Liver (tissue), 9 donors: Measurements from ENCODE around the gene CDC42SE2. TPM values are rescaled to one million over a fixed set of nuclear protein-coding genes. Genes with fewer than 3 reads are reported as not detected.
"Not testable (repeated sequence)": the region's sequence is repeated elsewhere in the genome, so short reads cannot be mapped to it uniquely, and the experiment has no call there.

Experiments
- DNase-seq: peaks from one replicate; pipeline ENCODE4 v3.0.0-alpha.2; 2017; ENCODE audit warnings: low spot score
- H3K27ac ChIP-seq, 2 donors: one replicate each; pipeline ENCODE4 v1.7.0; 2013; ENCODE audit warnings: inconsistent platforms in 2 of 2, low read length in 2 of 2, control low read depth in 1 of 2, low read depth in 1 of 2, mild to moderate bottlenecking in 1 of 2
- H3K27me3 ChIP-seq, 4 donors: one replicate each; pipeline versions ENCODE4 v1.6.1 to v1.7.0; 2013; ENCODE audit warnings: low read length in 3 of 4, inconsistent platforms in 1 of 4, mild to moderate bottlenecking in 1 of 4, moderate library complexity in 1 of 4; ENCODE audit not compliant: control insufficient read depth in 4 of 4, insufficient read depth in 4 of 4
- H3K36me3 ChIP-seq, 4 donors: one replicate each; pipeline versions ENCODE4 v1.6.1 to v1.7.0; 2013; ENCODE audit warnings: low read length in 3 of 4, mild to moderate bottlenecking in 3 of 4, low read depth in 1 of 4, moderate library complexity in 1 of 4; ENCODE audit not compliant: control insufficient read depth in 4 of 4, insufficient read depth in 3 of 4
- H3K4me1 ChIP-seq, 4 donors: one replicate each; pipeline versions ENCODE4 v1.6.1 to v1.7.0; 2013; ENCODE audit warnings: low read length in 3 of 4, mild to moderate bottlenecking in 3 of 4, moderate library complexity in 1 of 4; ENCODE audit not compliant: control insufficient read depth in 4 of 4, insufficient read depth in 4 of 4
- H3K4me3 ChIP-seq, 3 donors: one replicate each; pipeline versions ENCODE4 v1.6.1 to v1.7.0; 2013; ENCODE audit warnings: low read length in 3 of 3, control low read depth in 1 of 3, low read depth in 1 of 3, mild to moderate bottlenecking in 1 of 3
- H3K9ac ChIP-seq, 2 donors: one replicate each; pipeline ENCODE4 v1.7.0; 2013; ENCODE audit warnings: low read length in 2 of 2, mild to moderate bottlenecking in 2 of 2, moderate library complexity in 2 of 2, control low read depth in 1 of 2, low read depth in 1 of 2
- H3K9me3 ChIP-seq, 4 donors: one replicate each; pipeline versions ENCODE4 v1.6.1 to v1.7.0; 2013; ENCODE audit warnings: low read length in 3 of 4; ENCODE audit not compliant: control insufficient read depth in 4 of 4
- CTCF ChIP-seq: fragments of 150-350 bp; IDR thresholded peaks from 2 replicates; pipeline ENCODE4 v1.5.1; 2017; ENCODE audit warnings: improper control_type of control experiment, low read depth, low read length; ENCODE audit not compliant: missing input control
- EGR1 ChIP-seq, 2 donors: IDR thresholded peaks; 2 replicates each; pipeline ENCODE4 v1.6.1; 2016 to 2018; ENCODE audit warnings: antibody characterized with exemption in 2 of 2, low read depth in 2 of 2
- FOXA1 ChIP-seq: IDR thresholded peaks from 2 replicates; pipeline ENCODE4 v1.6.1; 2016; ENCODE audit warnings: antibody characterized with exemption
- GABPA ChIP-seq, 2 donors: IDR thresholded peaks in 1 of 2; conservative IDR thresholded peaks in 1 of 2; 2 replicates each; pipeline ENCODE4 v1.6.1; 2016; ENCODE audit warnings: antibody characterized with exemption in 2 of 2, mild to moderate bottlenecking in 1 of 2, moderate library complexity in 1 of 2
- HNF4G ChIP-seq: IDR thresholded peaks from 2 replicates; pipeline ENCODE4 v1.6.1; 2016; ENCODE audit warnings: antibody characterized with exemption
- JUND ChIP-seq, 2 donors: IDR thresholded peaks; 2 replicates each; pipeline ENCODE4 v1.6.1; 2016; ENCODE audit warnings: antibody characterized with exemption in 2 of 2
- MAX ChIP-seq: IDR thresholded peaks from 2 replicates; pipeline ENCODE4 v1.6.1; 2016; ENCODE audit warnings: antibody characterized with exemption
- NR2F2 ChIP-seq: IDR thresholded peaks from 2 replicates; pipeline ENCODE4 v1.6.1; 2016; ENCODE audit warnings: antibody characterized with exemption
- RAD21 ChIP-seq, 2 donors: IDR thresholded peaks; 2 replicates each; pipeline ENCODE4 v1.6.1; 2016; ENCODE audit warnings: antibody characterized with exemption in 2 of 2, mild to moderate bottlenecking in 2 of 2
- RXRA ChIP-seq, 2 donors: IDR thresholded peaks; 2 replicates each; pipeline ENCODE4 v1.6.1; 2017 to 2018; ENCODE audit warnings: antibody characterized with exemption in 2 of 2, mild to moderate bottlenecking in 1 of 2
- SP1 ChIP-seq: IDR thresholded peaks from 2 replicates; pipeline ENCODE4 v1.6.1; 2018; ENCODE audit warnings: antibody characterized with exemption, mild to moderate bottlenecking
- TAF1 ChIP-seq: conservative IDR thresholded peaks from 2 replicates; pipeline ENCODE4 v1.6.1; 2016; ENCODE audit warnings: antibody characterized with exemption, mild to moderate bottlenecking
- YY1 ChIP-seq: IDR thresholded peaks from 2 replicates; pipeline ENCODE4 v1.6.1; 2016; ENCODE audit warnings: antibody characterized with exemption, mild to moderate bottlenecking
- ZBTB33 ChIP-seq: IDR thresholded peaks from 2 replicates; pipeline ENCODE4 v1.6.1; 2016; ENCODE audit warnings: antibody characterized with exemption
- WGBS: extraction: QIAGEN DNeasy Blood & Tissue Kit; methylation state at CpG from one replicate; pipeline ENCODE4 v1.1.7; 2013; 5-methylcytosine and 5-hydroxymethylcytosine counted together
- polyA plus RNA-seq, 2 donors: library from polyadenylated mRNA; stranded (reverse) in 1 of 2; unstranded in 1 of 2; fragments of 200-250 nt in 1 of 2; fragments of >200 nt in 1 of 2; fragmentation: Nextera tagmentation in 1 of 2; extraction: Ambion mirVana in 1 of 2; gene quantifications; one replicate each; pipeline versions ENCODE4 v1.2.1 to v1.2.3, GENCODE V29; 2013 to 2015
- total RNA-seq, 2 donors: library from RNA; depleted of rRNA; stranded (reverse); fragments of >200 nt; gene quantifications; one replicate each; pipeline ENCODE4 v1.2.3, GENCODE V29; 2014
- TF ChIP-seq, protein P1 (sequence below): IDR thresholded peaks from 2 replicates; pipeline ENCODE4 v1.6.1; 2016; ENCODE audit warnings: antibody characterized with exemption, mild to moderate bottlenecking
- TF ChIP-seq, protein P2 (sequence below): IDR thresholded peaks from 2 replicates; pipeline ENCODE4 v1.6.1; 2016; ENCODE audit warnings: antibody characterized with exemption
- donor health status: healthy.
- donor health status: healthy.
- donor health status: healthy.
- donor health status: healthy.
- donor health status: healthy.

The CDC42SE2 gene
- total and polyA plus RNA-seq, 4 donors, result 7.8 to 31.7 (median 17.0) TPM

DNA sequence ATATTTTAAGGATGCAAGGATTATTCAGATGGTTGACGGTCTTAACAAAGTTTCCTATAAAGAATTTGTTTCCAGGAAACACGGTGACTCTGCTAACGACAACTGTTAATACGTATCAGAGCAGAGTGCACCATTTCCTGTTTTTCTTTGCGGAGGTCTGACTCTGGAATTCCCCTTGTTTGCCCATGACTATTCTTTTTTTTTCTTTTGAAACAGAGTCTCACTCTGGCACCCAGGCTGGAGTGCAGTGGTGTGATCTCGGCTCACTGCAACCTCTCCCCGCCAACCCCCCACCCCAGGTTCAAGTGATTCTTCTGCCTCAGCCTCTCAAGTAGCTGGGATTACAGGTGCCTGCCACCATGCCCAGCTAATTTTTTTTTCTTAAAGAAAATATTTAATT, 115.9 kb downstream of the CDC42SE2 start (continued):
- TF ChIP-seq JUND (IDR thresholded peaks at IDR 0.05) (no peak), HNF4G (no peak), RAD21 (IDR thresholded peaks at IDR 0.05) (no peak), GABPA (IDR thresholded peaks at IDR 0.05 in 1 of 2, conservative IDR thresholded peaks at IDR 0.05 in 1 of 2) (peak in 1 of 2 donors; percentile 28)

DNA sequence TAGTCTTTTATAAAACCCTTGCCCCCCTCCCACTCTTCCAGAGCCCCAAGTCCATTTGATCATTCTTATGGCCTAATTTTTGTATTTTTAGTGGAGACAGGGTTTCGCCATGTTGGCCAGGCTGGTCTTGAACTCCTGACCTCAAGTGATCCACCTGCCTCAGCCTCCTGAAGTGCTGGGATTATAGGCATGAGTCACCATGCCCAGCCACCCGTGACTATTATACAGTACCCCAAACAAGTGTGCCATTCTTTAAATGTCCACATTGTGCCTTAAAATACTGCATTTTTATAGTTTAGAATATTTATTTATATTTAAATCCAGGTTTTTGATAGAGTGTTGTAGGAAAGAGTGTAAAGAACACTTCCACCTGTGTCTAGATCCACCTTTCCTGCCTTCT, 116.4 kb downstream of the CDC42SE2 start:
- not testable (repeated sequence) for H3K4me3 ChIP-seq, DNase-seq, H3K27me3 ChIP-seq, H3K9me3 ChIP-seq, H3K4me1 ChIP-seq, H3K36me3 ChIP-seq
- peak overlapping the region; percentile 24 to 50 for H3K27ac ChIP-seq
- WGBS, result 84% methylated on average over 2 of the region's 2 CpGs
- peak overlapping the region in 1 of 2 donors; percentile 23 for H3K9ac ChIP-seq

DNA sequence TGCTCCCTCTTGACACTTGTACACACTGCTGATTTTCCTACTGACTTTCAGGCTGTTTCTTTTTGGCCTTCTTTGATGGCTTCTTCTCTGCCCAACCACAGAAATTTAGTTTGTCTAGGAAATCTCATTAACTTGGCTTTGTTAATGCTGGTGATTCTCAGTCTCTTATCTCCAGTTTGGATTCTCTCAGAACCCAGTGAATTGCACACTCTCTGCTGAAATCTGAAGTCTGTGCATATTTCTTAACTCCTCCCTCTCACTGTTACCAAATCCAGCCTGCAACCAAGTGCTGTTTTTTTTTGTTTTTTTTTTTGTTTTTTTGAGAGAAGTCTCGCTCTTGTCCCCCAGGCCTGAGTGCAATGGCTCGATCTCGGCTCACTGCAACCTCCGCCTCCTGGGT, 117.2 kb downstream of the CDC42SE2 start:
- Histone ChIP-seq H3K36me3 (peaks cover 0 to 2% (median 0%) of the 10 kb centered on the region in 4 donors), H3K4me1 (peaks cover 1 to 6% (median 4%) of the 10 kb centered on the region in 4 donors), H3K27me3 (no peaks in the 10 kb centered on the region), H3K9ac (peak overlapping the region in 1 of 2 donors; percentile 37), H3K4me3 (no peak overlapping the region), H3K27ac (peak overlapping the region; percentile 6 to 23), H3K9me3 (no peaks in the 10 kb centered on the region)
- TF ChIP-seq RAD21 (IDR thresholded peaks at IDR 0.05) (no peak), NR2F2 (no peak), HNF4G (no peak), FOXA1 (no peak), JUND (IDR thresholded peaks at IDR 0.05) (no peak), EGR1 (IDR thresholded peaks at IDR 0.05; ENCODE audit: low read depth in 2 of 2) (no peak), ZBTB33 (no peak)
- TF ChIP-seq, protein P1, sequence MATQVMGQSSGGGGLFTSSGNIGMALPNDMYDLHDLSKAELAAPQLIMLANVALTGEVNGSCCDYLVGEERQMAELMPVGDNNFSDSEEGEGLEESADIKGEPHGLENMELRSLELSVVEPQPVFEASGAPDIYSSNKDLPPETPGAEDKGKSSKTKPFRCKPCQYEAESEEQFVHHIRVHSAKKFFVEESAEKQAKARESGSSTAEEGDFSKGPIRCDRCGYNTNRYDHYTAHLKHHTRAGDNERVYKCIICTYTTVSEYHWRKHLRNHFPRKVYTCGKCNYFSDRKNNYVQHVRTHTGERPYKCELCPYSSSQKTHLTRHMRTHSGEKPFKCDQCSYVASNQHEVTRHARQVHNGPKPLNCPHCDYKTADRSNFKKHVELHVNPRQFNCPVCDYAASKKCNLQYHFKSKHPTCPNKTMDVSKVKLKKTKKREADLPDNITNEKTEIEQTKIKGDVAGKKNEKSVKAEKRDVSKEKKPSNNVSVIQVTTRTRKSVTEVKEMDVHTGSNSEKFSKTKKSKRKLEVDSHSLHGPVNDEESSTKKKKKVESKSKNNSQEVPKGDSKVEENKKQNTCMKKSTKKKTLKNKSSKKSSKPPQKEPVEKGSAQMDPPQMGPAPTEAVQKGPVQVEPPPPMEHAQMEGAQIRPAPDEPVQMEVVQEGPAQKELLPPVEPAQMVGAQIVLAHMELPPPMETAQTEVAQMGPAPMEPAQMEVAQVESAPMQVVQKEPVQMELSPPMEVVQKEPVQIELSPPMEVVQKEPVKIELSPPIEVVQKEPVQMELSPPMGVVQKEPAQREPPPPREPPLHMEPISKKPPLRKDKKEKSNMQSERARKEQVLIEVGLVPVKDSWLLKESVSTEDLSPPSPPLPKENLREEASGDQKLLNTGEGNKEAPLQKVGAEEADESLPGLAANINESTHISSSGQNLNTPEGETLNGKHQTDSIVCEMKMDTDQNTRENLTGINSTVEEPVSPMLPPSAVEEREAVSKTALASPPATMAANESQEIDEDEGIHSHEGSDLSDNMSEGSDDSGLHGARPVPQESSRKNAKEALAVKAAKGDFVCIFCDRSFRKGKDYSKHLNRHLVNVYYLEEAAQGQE, result no peak
- 83% methylated on average over 4 of the region's 4 CpGs for WGBS
- DNase-seq, result no peak

DNA sequence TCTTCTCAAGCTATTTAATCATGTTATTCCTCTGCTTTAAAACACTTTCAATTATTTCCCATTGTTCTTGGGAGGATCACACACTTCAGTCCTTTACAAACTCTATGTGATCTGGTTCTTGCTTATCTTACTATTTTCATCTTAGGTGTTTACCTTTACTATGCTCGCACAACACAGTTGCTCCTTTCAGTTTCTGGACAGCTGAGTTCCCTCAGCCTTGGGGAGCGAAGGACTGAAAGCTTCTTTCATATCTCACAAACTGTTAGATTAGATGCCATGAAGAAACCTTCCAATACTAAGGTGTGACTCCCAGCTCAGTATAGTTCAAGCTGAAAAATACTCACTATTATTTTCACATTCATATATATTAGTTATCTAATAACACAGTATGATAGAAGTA, 117.9 kb downstream of the CDC42SE2 start:
- Histone ChIP-seq H3K27ac (peak overlapping the region in 1 of 2 donors; percentile 36), H3K4me1 (peaks cover 5 to 12% (median 9%) of the 10 kb centered on the region in 4 donors)
- 83% methylated on average over 2 of the region's 2 CpGs for WGBS
- TF ChIP-seq NR2F2, result no peak
- no peak for TF ChIP-seq ZBTB33
- TF ChIP-seq EGR1 (IDR thresholded peaks at IDR 0.05; ENCODE audit: low read depth in 2 of 2), result no peak
- TF ChIP-seq HNF4G, result no peak
- TF ChIP-seq MAX, result no peak
- no peak for TF ChIP-seq CTCF
- no peak for TF ChIP-seq GABPA (IDR thresholded peaks at IDR 0.05 in 1 of 2, conservative IDR thresholded peaks at IDR 0.05 in 1 of 2)
- no peak for TF ChIP-seq SP1
- TF ChIP-seq FOXA1, result no peak
- no peak for TF ChIP-seq JUND (IDR thresholded peaks at IDR 0.05)
- no peak for TF ChIP-seq YY1
- TF ChIP-seq RXRA (IDR thresholded peaks at IDR 0.05), result no peak
- no peak for TF ChIP-seq TAF1
- TF ChIP-seq, protein P2, sequence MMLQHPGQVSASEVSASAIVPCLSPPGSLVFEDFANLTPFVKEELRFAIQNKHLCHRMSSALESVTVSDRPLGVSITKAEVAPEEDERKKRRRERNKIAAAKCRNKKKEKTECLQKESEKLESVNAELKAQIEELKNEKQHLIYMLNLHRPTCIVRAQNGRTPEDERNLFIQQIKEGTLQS, result no peak

More for the DNA sequence above, 117.9 kb downstream of the CDC42SE2 start:
- H3K4me3 ChIP-seq, result no peak overlapping the region
- H3K27me3 ChIP-seq, result no peaks in the 10 kb centered on the region
- H3K36me3 ChIP-seq, result peaks cover 0 to 2% (median 0%) of the 10 kb centered on the region in 4 donors
- no peak for DNase-seq
- no peak overlapping the region for H3K9ac ChIP-seq
- H3K9me3 ChIP-seq, result no peaks in the 10 kb centered on the region
